HepG2 (cell line): ENCODE results near the gene TP63. TPM values are rescaled to one million over a fixed set of nuclear protein-coding genes. Genes with fewer than 3 reads are reported as not detected.

ENCODE experiments used
- ATAC-seq: fragments of 200-7000 bp; cut with Tn5 transposase; 3 replicates; pipeline ENCODE4 v1.9.1; 2020; ENCODE audit warnings: mild to moderate bottlenecking, moderate library complexity
- BruUV-seq: library from RNA; stranded (reverse); fragments of 400-500 nt; replicated peaks from 2 replicates; lab custom pipeline; 2021; lab: Mats Ljungman, UMichigan
- CTCF ChIA-PET: fragments of 300-600 bp; formaldehyde crosslinking; extraction: SDS; loops from one replicate; lab custom pipeline; 2021; ENCODE audit warnings: low total read pairs, inconsistent platforms, low intra/inter-chr PET ratio; lab: Yijun Ruan, JAX
- POLR2A ChIA-PET: fragments of 350-600 bp; sonication (Branson Sonifier 250); formaldehyde crosslinking; loops from one replicate; lab custom pipeline; 2020; ENCODE audit warnings: antibody characterized with exemption, inconsistent platforms; lab: Yijun Ruan, JAX
- DNase-seq: peaks from one replicate; pipeline ENCODE4 v3.0.0-alpha.2; 2015; ENCODE audit warnings: low spot score
- FAIRE-seq: peaks from 3 replicates; lab custom pipeline; 2011; peaks lifted over from hg19 to GRCh38; lab: Jason Lieb, UNC
- H2AFZ ChIP-seq: one replicate; pipeline ENCODE4 v1.6.1; 2011; ENCODE audit warnings: low read length, inconsistent platforms
- H3K27ac ChIP-seq: fragments of 300-600 bp; 3 replicates; pipeline ENCODE4 v1.8.0; 2011; ENCODE audit warnings: mixed run types, mild to moderate bottlenecking, mixed read lengths, low read length, inconsistent platforms; ENCODE audit not compliant: insufficient read depth; ENCODE audit errors: extremely low read length
- H3K27me3 ChIP-seq, 2 experiments: fragments of 200-600 bp in 1 of 2; 2 replicates in 1 of 2; 3 replicates in 1 of 2; pipeline versions ENCODE4 v1.6.0 to v1.8.0; 2011; ENCODE audit warnings: low read length in 2 of 2, mild to moderate bottlenecking in 2 of 2, moderate library complexity in 2 of 2, inconsistent platforms in 1 of 2; ENCODE audit not compliant: insufficient read depth in 2 of 2, control insufficient read depth in 1 of 2
- H3K36me3 ChIP-seq, 2 experiments: fragments of 200-600 bp in 1 of 2; replicated peaks in 1 of 2; 2 replicates in 1 of 2; 3 replicates in 1 of 2; pipeline versions ENCODE4 v1.5.1 to v1.8.0; 2011; ENCODE audit warnings: low read length in 2 of 2, inconsistent platforms in 1 of 2; ENCODE audit not compliant: insufficient read depth in 2 of 2, control insufficient read depth in 1 of 2
- H3K4me1 ChIP-seq: 2 replicates; pipeline ENCODE4 v1.5.1; 2012; ENCODE audit warnings: low read length, inconsistent platforms; ENCODE audit not compliant: insufficient read depth
- H3K4me2 ChIP-seq: 2 replicates; pipeline ENCODE4 v1.6.0; 2011; ENCODE audit warnings: low read depth, low read length, inconsistent platforms
- H3K4me3 ChIP-seq, 3 experiments: fragments of 200-600 bp in 1 of 3; sonication (generic), shearing (Covaris generic) in 1 of 3; replicated peaks in 1 of 3; 2 replicates each; pipeline ENCODE4 v1.5.1; 2011 to 2016; ENCODE audit warnings: low read length in 3 of 3, inconsistent platforms in 2 of 3, low read depth in 2 of 3, mild to moderate bottlenecking in 2 of 3, control low read depth in 1 of 3, mixed read lengths in 1 of 3; ENCODE audit not compliant: insufficient read depth in 1 of 3
- H3K79me2 ChIP-seq: one replicate; pipeline ENCODE4 v1.6.1; 2011; ENCODE audit warnings: low read length, inconsistent platforms; ENCODE audit not compliant: insufficient read depth
- H3K9ac ChIP-seq: 2 replicates; pipeline ENCODE4 v1.6.0; 2011; ENCODE audit warnings: mild to moderate bottlenecking, low read depth, low read length, inconsistent platforms; ENCODE audit not compliant: insufficient read depth
- H3K9me3 ChIP-seq: 2 replicates; pipeline ENCODE4 v1.5.1; 2012; ENCODE audit warnings: mild to moderate bottlenecking, low read length
- H4K20me1 ChIP-seq: 2 replicates; pipeline ENCODE4 v1.6.0; 2011; ENCODE audit warnings: inconsistent platforms, mild to moderate bottlenecking, low read length, moderate library complexity; ENCODE audit not compliant: insufficient read depth
- ASH2L ChIP-seq: fragments of 300-600, 200-600 bp; sonication (generic); IDR thresholded peaks from 2 replicates; pipeline ENCODE4 v1.7.0; 2017; ENCODE audit warnings: low read depth, mild to moderate bottlenecking, moderate library complexity, mixed read lengths, low read length; ENCODE audit not compliant: insufficient read length
- CEBPB ChIP-seq: IDR thresholded peaks from 2 replicates; pipeline ENCODE4 v1.6.1; 2011; ENCODE audit warnings: low read depth, low read length, improper control_type of control experiment, borderline replicate concordance
- MTA1 ChIP-seq: sonication (generic); formaldehyde crosslinking; IDR thresholded peaks from 2 replicates; pipeline ENCODE4 v1.4.0; 2020; ENCODE audit warnings: missing genetic modification reagents, mild to moderate bottlenecking, borderline replicate concordance
- RARG ChIP-seq: sonication (generic); formaldehyde crosslinking; IDR thresholded peaks from 2 replicates; pipeline ENCODE4 v1.4.0; 2020; ENCODE audit warnings: low read depth, mild to moderate bottlenecking, missing genetic modification reagents
- SRSF9 ChIP-seq: fragments of 200-400 bp; formaldehyde crosslinking; IDR thresholded peaks from 2 replicates; pipeline ENCODE4 v1.6.1; 2018; ENCODE audit warnings: borderline replicate concordance, mild to moderate bottlenecking, low read depth, low read length; ENCODE audit not compliant: insufficient read depth, poor library complexity, severe bottlenecking
- ZFP36 ChIP-seq: fragments of 150-350 bp; IDR thresholded peaks from 2 replicates; pipeline ENCODE4 v1.6.1; 2018; ENCODE audit warnings: borderline replicate concordance, low read length, low read depth; ENCODE audit not compliant: partially characterized antibody
- ZFP37 ChIP-seq: sonication (generic); formaldehyde crosslinking; IDR thresholded peaks from 2 replicates; pipeline ENCODE4 v1.4.0; 2020; ENCODE audit warnings: missing genetic modification reagents, borderline replicate concordance
- ZNF235 ChIP-seq: sonication (generic); formaldehyde crosslinking; IDR thresholded peaks from 2 replicates; pipeline ENCODE4 v1.8.1; 2023; ENCODE audit warnings: mild to moderate bottlenecking, missing genetic modification reagents, borderline replicate concordance
- ZNF543 ChIP-seq: sonication (generic); formaldehyde crosslinking; IDR thresholded peaks from 2 replicates; pipeline ENCODE4 v1.4.0; 2020; ENCODE audit warnings: mild to moderate bottlenecking, missing genetic modification reagents
- ZNF7 ChIP-seq: IDR thresholded peaks from 2 replicates; pipeline ENCODE4 v1.6.1; 2016; ENCODE audit warnings: missing biosample characterization, missing genetic modification reagents
- ZSCAN9 ChIP-seq: IDR thresholded peaks from 2 replicates; pipeline ENCODE4 v1.6.1; 2016; ENCODE audit warnings: borderline replicate concordance
- WGBS: methylation state at CpG from one replicate; pipeline ENCODE4 v1.1.6; 2017; ENCODE audit warnings: low lambda C conversion rate; 5-methylcytosine and 5-hydroxymethylcytosine counted together
- in situ Hi-C: cut with HindIII; loops from 2 replicates; pipeline ENCODE4 v1.10.0; 2017; ENCODE audit warnings: low pct_unique_long_range_greater_than_20kb; ENCODE audit not compliant: extremely low pct_ligation_motif_present
- intact Hi-C: fragments of 100-400 bp; cut with micrococcal nuclease; formaldehyde crosslinking; loops from one replicate; pipeline ENCODE4 v1.10.0; 2022; ENCODE audit not compliant: unreplicated experiment
- polyA plus RNA-seq, 8 experiments: library from polyadenylated mRNA; depleted of rRNA in 3 of 8; stranded (reverse) in 7 of 8; unstranded in 1 of 8; fragments of >200 nt; fragmentation: Illumina TruSeq in 4 of 8; extraction: Trizol in 4 of 8; gene quantifications; 2 replicates each; pipeline versions ENCODE4 v1.2.1 to v1.2.3, GENCODE V29; 2011 to 2016; ENCODE audit warnings: low read depth in 4 of 8, missing spikeins in 1 of 8, mixed read lengths in 1 of 8; ENCODE audit not compliant: insufficient read depth in 1 of 8
- total RNA-seq, 5 experiments: library from RNA; depleted of rRNA; stranded (reverse); fragments of >200 nt; fragmentation: Illumina TruSeq; extraction: Trizol; gene quantifications; 2 replicates each; pipeline ENCODE4 v1.2.3, GENCODE V29; 2016; ENCODE audit warnings: low read depth in 1 of 5
- TF ChIP-seq, protein P1 (sequence below): sonication (generic); formaldehyde crosslinking; IDR thresholded peaks from 2 replicates; pipeline ENCODE4 v1.4.0; 2020; ENCODE audit warnings: missing genetic modification reagents, borderline replicate concordance
- TF ChIP-seq, protein P2 (sequence below): sonication (generic); formaldehyde crosslinking; IDR thresholded peaks from 2 replicates; pipeline ENCODE4 v1.9.0; 2021; ENCODE audit warnings: missing genetic modification reagents, borderline replicate concordance

Gene TP63
- total and polyA plus RNA-seq, 2 of the 13 experiments (the other 11 are each of a cell fraction or from before 2014, with no cell fraction given): not detected

DNA sequence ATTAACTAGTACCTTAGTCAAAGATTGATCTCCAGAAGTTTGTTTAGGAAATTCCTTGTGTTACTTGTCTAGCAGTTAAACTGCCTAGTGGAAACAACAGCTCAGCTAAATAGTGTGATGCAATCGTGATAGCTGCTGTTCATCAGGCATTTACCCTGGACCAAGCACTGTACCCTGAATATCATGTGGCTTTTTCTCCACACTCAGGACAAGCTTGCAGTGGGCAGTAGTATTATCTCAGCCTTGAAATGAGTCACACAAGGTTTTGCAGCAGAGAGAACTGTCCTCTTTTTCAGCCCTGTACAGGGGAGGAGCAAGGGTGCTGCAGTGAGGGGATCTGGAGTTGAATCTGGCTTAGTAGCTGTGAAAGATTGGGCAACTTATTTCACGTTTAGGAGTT is 208.4 kb downstream of the TP63 start:
- FAIRE-seq: no peak
- no peaks in the 10 kb centered on the region for H3K9me3 ChIP-seq
- no peak overlapping the region for H3K4me2 ChIP-seq
- CTCF ChIA-PET: no interaction called here
- H3K4me3 ChIP-seq: no peak overlapping the region
- intact Hi-C loops: no loop called here
- H3K4me1 ChIP-seq: no peaks in the 10 kb centered on the region
- no peak overlapping the region for H2AFZ ChIP-seq
- TF ChIP-seq CEBPB: peak; percentile 57; the same call in 1 of the 2 replicates
- TF ChIP-seq RARG (CRISPR knock-in tag): no peak
- TF ChIP-seq ZSCAN9: no peak
- TF ChIP-seq, all 625 proteins: peak for 1
- no peak for DNase-seq
- BruUV-seq: no TSS peak
- no peak overlapping the region for H3K9ac ChIP-seq
- in situ Hi-C loops: no loop called here
- POLR2A ChIA-PET: no interaction called here
- H3K27ac ChIP-seq: no peak overlapping the region
- no peaks in the 10 kb centered on the region for H3K79me2 ChIP-seq
- 0% methylated on average over 2 of the region's 2 CpGs for WGBS
- H3K36me3 ChIP-seq: no peaks in the 10 kb centered on the region
- no peak for ATAC-seq
- no peaks in the 10 kb centered on the region; a peak in 1 of 5 replicates for H3K27me3 ChIP-seq
- no peaks in the 10 kb centered on the region for H4K20me1 ChIP-seq

DNA sequence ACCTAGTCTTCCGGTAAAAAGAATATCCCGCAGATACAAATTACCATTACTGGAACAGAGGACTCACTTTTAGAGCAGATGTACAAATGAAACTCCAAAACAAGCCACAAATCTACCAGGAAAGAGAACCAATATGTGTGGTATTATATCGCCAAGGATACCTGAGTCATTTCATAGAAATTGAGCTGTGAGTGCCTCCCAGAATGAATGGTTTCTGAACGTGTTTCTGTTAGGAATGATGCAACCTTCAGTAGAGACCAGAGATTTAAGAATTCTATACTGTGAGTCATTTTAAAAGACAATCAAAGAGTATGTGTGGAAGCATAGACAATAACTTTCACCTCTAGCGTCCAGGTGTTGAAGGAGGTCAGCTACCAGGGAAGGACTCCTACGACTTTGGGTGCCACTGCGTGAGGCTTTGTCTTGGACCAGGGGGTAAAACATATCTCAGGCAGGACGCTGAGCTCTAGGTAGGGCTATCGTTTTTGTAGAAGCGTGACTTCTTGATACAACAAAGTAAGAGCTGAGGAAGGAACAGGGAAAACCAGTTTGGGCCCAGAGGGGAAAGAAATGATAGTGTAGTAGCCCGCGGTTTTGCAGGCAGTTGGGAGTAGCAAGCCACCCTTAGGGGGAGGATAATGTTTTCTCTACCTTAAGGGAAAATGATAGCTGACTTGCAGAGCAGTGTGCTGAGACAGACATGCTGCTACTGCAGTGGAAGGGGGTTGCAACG is 210.4 kb downstream of the TP63 start:
- WGBS: 42% methylated on average over 13 of the region's 13 CpGs
- H3K4me3 ChIP-seq: no peak overlapping the region
- no peak overlapping the region for H3K4me2 ChIP-seq
- no peak overlapping the region for H2AFZ ChIP-seq
- FAIRE-seq (no peak), ATAC-seq (no peak), DNase-seq (no peak)
- H3K79me2 ChIP-seq: no peaks in the 10 kb centered on the region
- intact Hi-C loops: no loop called here
- no peaks in the 10 kb centered on the region for H3K36me3 ChIP-seq
- H3K9me3 ChIP-seq: no peaks in the 10 kb centered on the region
- POLR2A ChIA-PET: no interaction called here
- H3K27ac ChIP-seq: no peak overlapping the region
- in situ Hi-C loops: no loop called here
- no TSS peak for BruUV-seq
- H3K27me3 ChIP-seq: no peaks in the 10 kb centered on the region; a peak in 1 of 5 replicates
- no peaks in the 10 kb centered on the region for H3K4me1 ChIP-seq
- H4K20me1 ChIP-seq: no peaks in the 10 kb centered on the region
- CTCF ChIA-PET: no interaction called here
- H3K9ac ChIP-seq: no peak overlapping the region
- TF ChIP-seq ZNF235 (CRISPR knock-in tag): no peak
- TF ChIP-seq MTA1: no peak
- TF ChIP-seq, protein P1, sequence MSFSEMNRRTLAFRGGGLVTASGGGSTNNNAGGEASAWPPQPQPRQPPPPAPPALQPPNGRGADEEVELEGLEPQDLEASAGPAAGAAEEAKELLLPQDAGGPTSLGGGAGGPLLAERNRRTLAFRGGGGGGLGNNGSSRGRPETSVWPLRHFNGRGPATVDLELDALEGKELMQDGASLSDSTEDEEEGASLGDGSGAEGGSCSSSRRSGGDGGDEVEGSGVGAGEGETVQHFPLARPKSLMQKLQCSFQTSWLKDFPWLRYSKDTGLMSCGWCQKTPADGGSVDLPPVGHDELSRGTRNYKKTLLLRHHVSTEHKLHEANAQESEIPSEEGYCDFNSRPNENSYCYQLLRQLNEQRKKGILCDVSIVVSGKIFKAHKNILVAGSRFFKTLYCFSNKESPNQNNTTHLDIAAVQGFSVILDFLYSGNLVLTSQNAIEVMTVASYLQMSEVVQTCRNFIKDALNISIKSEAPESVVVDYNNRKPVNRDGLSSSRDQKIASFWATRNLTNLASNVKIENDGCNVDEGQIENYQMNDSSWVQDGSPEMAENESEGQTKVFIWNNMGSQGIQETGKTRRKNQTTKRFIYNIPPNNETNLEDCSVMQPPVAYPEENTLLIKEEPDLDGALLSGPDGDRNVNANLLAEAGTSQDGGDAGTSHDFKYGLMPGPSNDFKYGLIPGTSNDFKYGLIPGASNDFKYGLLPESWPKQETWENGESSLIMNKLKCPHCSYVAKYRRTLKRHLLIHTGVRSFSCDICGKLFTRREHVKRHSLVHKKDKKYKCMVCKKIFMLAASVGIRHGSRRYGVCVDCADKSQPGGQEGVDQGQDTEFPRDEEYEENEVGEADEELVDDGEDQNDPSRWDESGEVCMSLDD (CRISPR knock-in tag): no peak
- TF ChIP-seq, protein P2, sequence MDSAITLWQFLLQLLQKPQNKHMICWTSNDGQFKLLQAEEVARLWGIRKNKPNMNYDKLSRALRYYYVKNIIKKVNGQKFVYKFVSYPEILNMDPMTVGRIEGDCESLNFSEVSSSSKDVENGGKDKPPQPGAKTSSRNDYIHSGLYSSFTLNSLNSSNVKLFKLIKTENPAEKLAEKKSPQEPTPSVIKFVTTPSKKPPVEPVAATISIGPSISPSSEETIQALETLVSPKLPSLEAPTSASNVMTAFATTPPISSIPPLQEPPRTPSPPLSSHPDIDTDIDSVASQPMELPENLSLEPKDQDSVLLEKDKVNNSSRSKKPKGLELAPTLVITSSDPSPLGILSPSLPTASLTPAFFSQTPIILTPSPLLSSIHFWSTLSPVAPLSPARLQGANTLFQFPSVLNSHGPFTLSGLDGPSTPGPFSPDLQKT (CRISPR knock-in tag): no peak
- no peak for TF ChIP-seq ZFP36
- TF ChIP-seq SRSF9: no peak
- no peak for TF ChIP-seq ZFP37
- TF ChIP-seq ASH2L: no peak
- TF ChIP-seq ZNF7: no peak
- TF ChIP-seq ZNF543 (CRISPR knock-in tag): no peak
